Body of pancreas (tissue), 4 donors: ENCODE data around the gene LYST. TPM values are rescaled to one million over a fixed set of nuclear protein-coding genes. Genes with fewer than 3 reads are reported as not detected.
"Not testable (repeated sequence)": the region's sequence is repeated elsewhere in the genome, so short reads cannot be mapped to it uniquely, and the experiment has no call there.

Experiments used
- ATAC-seq: fragments of 150-250 bp; one replicate; pipeline ENCODE4 v1.9.1; 2016
- DNase-seq, 4 donors: peaks; one replicate each; pipeline ENCODE4 v3.0.0-alpha.2; 2019
- H3K27ac ChIP-seq, 4 donors: fragments of 200-600 bp; sonication (generic); 1 replicate in 3 of 4; 2 replicates in 1 of 4; pipeline versions ENCODE4 v1.5.1 to v1.6.1; 2016 to 2019; ENCODE audit warnings: mild to moderate bottlenecking in 1 of 4, mixed read lengths in 1 of 4, moderate library complexity in 1 of 4
- H3K27me3 ChIP-seq, 2 donors: fragments of 200-600 bp; sonication (generic); one replicate each; pipeline ENCODE4 v1.6.0; 2016; ENCODE audit warnings: mild to moderate bottlenecking in 1 of 2
- H3K36me3 ChIP-seq, 2 donors: fragments of 200-600 bp; sonication (generic); replicated peaks in 1 of 2; 2 replicates each; pipeline ENCODE4 v1.5.1; 2016; ENCODE audit warnings: low read depth in 2 of 2; ENCODE audit not compliant: insufficient read depth in 1 of 2
- H3K4me1 ChIP-seq: fragments of 200-600 bp; sonication (generic); one replicate; pipeline ENCODE4 v1.6.0; 2016
- H3K4me3 ChIP-seq, 2 donors: fragments of 200-600 bp; sonication (generic); 1 replicate in 1 of 2; 2 replicates in 1 of 2; pipeline ENCODE4 v1.5.1; 2016 to 2019
- H3K9me3 ChIP-seq, 3 donors: fragments of 200-600 bp; sonication (generic); 1 replicate in 2 of 3; 2 replicates in 1 of 3; pipeline ENCODE4 v1.5.1; 2016
- POLR2A ChIP-seq, 3 donors: fragments of 450-650 bp; IDR thresholded peaks; one replicate each; pipeline ENCODE4 v1.6.1; 2016; ENCODE audit warnings: antibody characterized with exemption in 3 of 3, mild to moderate bottlenecking in 2 of 3
- WGBS, 2 donors: methylation state at CpG; one replicate each; pipeline ENCODE4 v1.1.5; 2017; 5-methylcytosine and 5-hydroxymethylcytosine counted together
- intact Hi-C: fragments of 100-400 bp; cut with DNase I; formaldehyde crosslinking; loops from one replicate; pipeline ENCODE4 v1.15.1; 2023
- total RNA-seq, 2 donors: library from RNA; depleted of rRNA; stranded (reverse); fragments of >200 nt; gene quantifications; one replicate each; pipeline ENCODE4 v1.1.0, GENCODE V29; 2016
- TF ChIP-seq, protein P1 (sequence below), 7 experiments: fragments of 450-650 bp in 4 of 7; fragments of 200-600 bp in 3 of 7; sonication (generic) in 3 of 7; IDR thresholded peaks; one replicate each; pipeline ENCODE4 v1.5.1; 2016 to 2019; ENCODE audit warnings: antibody characterized with exemption in 7 of 7

The LYST gene
- total RNA-seq, 2 donors from 2014 or later, result 16.5 to 21.0 TPM

DNA sequence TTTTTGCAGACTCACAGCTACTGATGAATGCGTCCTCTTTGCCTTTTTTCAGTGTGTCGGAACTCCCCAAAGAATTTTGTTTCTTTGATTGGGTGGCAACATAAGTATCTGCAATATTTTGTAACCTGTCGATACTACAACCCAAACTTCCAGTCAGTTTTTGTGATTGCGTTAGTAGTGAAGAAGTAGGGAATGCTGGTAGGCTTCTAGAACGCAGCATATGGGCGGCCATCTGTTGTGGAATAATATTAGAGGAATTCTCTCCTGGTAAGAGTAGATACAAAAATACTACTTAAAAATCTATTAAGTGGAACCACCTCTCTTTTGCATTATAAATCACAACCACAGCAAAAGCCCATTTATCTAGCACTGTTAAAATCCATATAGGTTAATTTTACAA, 107.4 kb downstream of the LYST start:
- intact Hi-C loops, result no loop called here
- Histone ChIP-seq H3K27me3 (no peaks in the 10 kb centered on the region), H3K4me3 (no peak overlapping the region), H3K9me3 (no peaks in the 10 kb centered on the region), H3K4me1 (no peaks in the 10 kb centered on the region), H3K27ac (no peak overlapping the region), H3K36me3 (peaks cover 0 to 1% of the 10 kb centered on the region in 2 donors)
- DNase-seq (no peak), ATAC-seq (no peak)
- WGBS, 2 donors, result 94 to 97% methylated on average over 6 of the region's 6 CpGs
- no peak for TF ChIP-seq POLR2A (IDR thresholded peaks at IDR 0.05)
- TF ChIP-seq, protein P1, sequence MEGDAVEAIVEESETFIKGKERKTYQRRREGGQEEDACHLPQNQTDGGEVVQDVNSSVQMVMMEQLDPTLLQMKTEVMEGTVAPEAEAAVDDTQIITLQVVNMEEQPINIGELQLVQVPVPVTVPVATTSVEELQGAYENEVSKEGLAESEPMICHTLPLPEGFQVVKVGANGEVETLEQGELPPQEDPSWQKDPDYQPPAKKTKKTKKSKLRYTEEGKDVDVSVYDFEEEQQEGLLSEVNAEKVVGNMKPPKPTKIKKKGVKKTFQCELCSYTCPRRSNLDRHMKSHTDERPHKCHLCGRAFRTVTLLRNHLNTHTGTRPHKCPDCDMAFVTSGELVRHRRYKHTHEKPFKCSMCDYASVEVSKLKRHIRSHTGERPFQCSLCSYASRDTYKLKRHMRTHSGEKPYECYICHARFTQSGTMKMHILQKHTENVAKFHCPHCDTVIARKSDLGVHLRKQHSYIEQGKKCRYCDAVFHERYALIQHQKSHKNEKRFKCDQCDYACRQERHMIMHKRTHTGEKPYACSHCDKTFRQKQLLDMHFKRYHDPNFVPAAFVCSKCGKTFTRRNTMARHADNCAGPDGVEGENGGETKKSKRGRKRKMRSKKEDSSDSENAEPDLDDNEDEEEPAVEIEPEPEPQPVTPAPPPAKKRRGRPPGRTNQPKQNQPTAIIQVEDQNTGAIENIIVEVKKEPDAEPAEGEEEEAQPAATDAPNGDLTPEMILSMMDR (IDR thresholded peaks at IDR 0.05), result no peak

DNA sequence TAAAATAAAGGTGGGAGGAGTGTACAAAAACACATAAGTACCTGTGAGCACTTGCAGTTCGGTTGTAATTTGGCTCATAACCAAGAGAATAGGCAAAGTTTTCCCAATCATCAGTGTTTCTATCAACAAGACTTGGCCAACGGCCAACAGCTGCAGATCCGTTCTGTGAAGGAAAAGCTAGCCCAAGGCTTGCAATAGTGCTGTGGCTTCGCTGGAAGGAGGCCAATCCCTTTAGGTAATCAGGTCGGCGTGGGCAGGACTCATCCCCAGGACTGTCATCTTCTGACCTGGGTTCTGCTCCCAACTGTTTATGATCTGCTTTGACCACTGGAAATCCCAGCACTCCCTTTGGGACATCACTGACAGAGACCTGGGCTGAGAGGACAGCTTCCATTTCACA, 107.8 kb downstream of the LYST start:
- peak in 2 of 4 donors; percentile 21 to 25 for DNase-seq
- intact Hi-C loops, result no loop called here
- no peak overlapping the region for H3K27ac ChIP-seq

DNA sequence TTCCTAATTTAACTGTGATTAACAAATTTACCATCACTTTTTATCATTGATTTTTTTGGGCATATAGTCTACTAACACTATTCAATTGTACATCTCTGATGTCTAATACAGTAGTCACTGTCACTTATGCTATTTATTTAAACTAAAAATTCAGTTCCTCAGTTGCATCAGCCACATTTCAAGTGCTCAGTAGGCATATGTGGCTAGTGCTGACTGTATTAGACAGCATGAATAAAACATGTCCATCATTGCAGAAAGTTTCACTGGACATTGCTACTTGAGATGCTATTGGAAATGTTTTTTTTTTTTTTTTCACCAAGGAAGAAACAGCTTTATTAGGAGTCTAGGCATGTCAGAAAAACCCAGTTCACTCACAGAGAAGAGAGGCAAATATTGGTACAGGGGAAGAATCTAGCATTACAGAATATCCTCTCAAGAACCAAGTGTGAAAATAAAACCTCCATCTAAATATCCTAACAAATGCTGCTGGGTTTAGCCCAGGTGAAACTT, 109.1 kb downstream of the LYST start:
- Histone ChIP-seq H3K4me3 (no peak overlapping the region), H3K27me3 (no peaks in the 10 kb centered on the region), H3K36me3 (peaks cover 0 to 3% of the 10 kb centered on the region in 2 donors), H3K4me1 (no peaks in the 10 kb centered on the region), H3K27ac (no peak overlapping the region), H3K9me3 (no peaks in the 10 kb centered on the region)
- ATAC-seq (no peak), DNase-seq (no peak)
- intact Hi-C loops, result no loop called here
- TF ChIP-seq POLR2A (IDR thresholded peaks at IDR 0.05), result no peak
- TF ChIP-seq, protein P1 (IDR thresholded peaks at IDR 0.05), result no peak

More for the DNA sequence above, 107.8 kb downstream of the LYST start:
- Histone ChIP-seq H3K4me1 (no peaks in the 10 kb centered on the region), H3K27me3 (no peaks in the 10 kb centered on the region), H3K36me3 (peaks cover 0 to 1% of the 10 kb centered on the region in 2 donors), H3K4me3 (no peak overlapping the region), H3K9me3 (no peaks in the 10 kb centered on the region)
- no peak for TF ChIP-seq POLR2A (IDR thresholded peaks at IDR 0.05)
- TF ChIP-seq, protein P1 (IDR thresholded peaks at IDR 0.05), result no peak
- no peak for ATAC-seq
- WGBS, 2 donors, result 59 to 70% methylated on average over 6 of the region's 6 CpGs

- intact Hi-C loops, DNase-seq, H3K4me3 ChIP-seq, H3K27me3 ChIP-seq, H3K4me1 ChIP-seq, H3K27ac ChIP-seq, H3K36me3 ChIP-seq, ATAC-seq, H3K9me3 ChIP-seq: not testable (repeated sequence)
- WGBS, 2 donors, result 84 to 91% methylated on average over 3 of the region's 3 CpGs
These were observed 112.5 kb downstream of the LYST start for GRCh38 chr1:235754186-235754585.

- Histone ChIP-seq H3K9me3 (no peaks in the 10 kb centered on the region), H3K27ac (no peak overlapping the region), H3K36me3 (peaks cover 0 to 3% of the 10 kb centered on the region in 2 donors), H3K27me3 (no peaks in the 10 kb centered on the region), H3K4me1 (peaks cover 5% of the 10 kb centered on the region), H3K4me3 (no peak overlapping the region)
- ATAC-seq (no peak), DNase-seq (no peak)
- 30 to 40% methylated on average over 1 of the region's 1 CpG for WGBS, 2 donors
- intact Hi-C loops, result no loop called here
- TF ChIP-seq, protein P1 (IDR thresholded peaks at IDR 0.05), result no peak
These were observed 116.9 kb downstream of the LYST start for GRCh38 chr1:235749755-235750300.
